Measurements from ENCODE around the gene SH2D4B.

The SH2D4B gene

DNA sequence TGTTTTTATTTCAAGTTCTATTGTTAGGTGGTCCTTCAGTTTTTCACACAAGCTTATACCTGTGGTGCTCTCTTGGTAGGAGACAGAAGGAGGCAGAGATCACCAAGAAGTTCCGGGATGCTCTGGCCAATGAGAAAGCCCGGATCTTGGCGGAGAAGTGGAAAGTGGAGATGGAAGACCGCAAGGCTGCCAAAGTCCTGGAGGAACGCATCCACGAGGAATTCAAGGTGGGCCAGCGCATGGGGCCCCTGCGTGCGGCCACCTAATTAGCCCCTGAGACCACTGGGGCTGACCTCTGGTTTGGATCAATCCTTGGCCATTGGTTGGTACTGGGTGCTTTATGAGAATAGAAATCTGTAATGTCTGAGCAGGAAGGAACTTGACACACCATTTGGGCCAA, 33.6 kb downstream of the SH2D4B start:
- no peak for DNase-seq (ENCODE audit: low read depth)
- TF ChIP-seq, protein P1, sequence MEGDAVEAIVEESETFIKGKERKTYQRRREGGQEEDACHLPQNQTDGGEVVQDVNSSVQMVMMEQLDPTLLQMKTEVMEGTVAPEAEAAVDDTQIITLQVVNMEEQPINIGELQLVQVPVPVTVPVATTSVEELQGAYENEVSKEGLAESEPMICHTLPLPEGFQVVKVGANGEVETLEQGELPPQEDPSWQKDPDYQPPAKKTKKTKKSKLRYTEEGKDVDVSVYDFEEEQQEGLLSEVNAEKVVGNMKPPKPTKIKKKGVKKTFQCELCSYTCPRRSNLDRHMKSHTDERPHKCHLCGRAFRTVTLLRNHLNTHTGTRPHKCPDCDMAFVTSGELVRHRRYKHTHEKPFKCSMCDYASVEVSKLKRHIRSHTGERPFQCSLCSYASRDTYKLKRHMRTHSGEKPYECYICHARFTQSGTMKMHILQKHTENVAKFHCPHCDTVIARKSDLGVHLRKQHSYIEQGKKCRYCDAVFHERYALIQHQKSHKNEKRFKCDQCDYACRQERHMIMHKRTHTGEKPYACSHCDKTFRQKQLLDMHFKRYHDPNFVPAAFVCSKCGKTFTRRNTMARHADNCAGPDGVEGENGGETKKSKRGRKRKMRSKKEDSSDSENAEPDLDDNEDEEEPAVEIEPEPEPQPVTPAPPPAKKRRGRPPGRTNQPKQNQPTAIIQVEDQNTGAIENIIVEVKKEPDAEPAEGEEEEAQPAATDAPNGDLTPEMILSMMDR (conservative IDR thresholded peaks at IDR 0.05; ENCODE audit: low read length): no peak
- H3K4me3 ChIP-seq (ENCODE audit: low read length): no peak overlapping the region

DNA sequence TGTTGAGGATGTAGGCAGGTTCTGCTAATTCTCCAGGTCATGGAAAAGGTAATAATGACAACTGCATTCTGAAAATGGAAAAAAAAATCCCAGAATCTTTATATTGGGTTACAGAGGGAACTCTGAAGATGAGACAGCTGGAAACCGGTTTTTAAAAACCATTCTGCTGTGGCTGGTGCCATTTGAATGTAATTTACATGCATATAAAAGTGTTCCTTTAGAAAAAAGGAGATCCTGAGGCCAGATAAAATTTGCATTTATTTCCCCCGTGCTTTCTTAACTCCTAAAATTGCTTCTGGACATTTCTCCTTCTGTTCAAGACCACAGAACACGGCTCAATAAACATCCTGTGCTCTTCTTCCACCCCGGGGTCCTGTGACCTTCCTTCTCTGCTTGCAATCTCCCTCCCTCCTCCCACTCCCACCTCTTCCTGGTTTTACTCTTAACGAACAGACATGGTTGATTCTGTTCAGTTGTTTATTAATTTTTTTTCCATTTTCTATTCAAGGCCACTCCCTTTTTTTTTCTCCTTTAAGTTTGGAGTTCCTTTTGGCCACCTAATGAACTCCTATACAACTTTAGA, 41.6 kb downstream of the SH2D4B start:
- TF ChIP-seq, protein P1 (conservative IDR thresholded peaks at IDR 0.05; ENCODE audit: low read length): no peak
- H3K4me3 ChIP-seq (ENCODE audit: low read length): no peak overlapping the region
- DNase-seq (ENCODE audit: low read depth): no peak

DNA sequence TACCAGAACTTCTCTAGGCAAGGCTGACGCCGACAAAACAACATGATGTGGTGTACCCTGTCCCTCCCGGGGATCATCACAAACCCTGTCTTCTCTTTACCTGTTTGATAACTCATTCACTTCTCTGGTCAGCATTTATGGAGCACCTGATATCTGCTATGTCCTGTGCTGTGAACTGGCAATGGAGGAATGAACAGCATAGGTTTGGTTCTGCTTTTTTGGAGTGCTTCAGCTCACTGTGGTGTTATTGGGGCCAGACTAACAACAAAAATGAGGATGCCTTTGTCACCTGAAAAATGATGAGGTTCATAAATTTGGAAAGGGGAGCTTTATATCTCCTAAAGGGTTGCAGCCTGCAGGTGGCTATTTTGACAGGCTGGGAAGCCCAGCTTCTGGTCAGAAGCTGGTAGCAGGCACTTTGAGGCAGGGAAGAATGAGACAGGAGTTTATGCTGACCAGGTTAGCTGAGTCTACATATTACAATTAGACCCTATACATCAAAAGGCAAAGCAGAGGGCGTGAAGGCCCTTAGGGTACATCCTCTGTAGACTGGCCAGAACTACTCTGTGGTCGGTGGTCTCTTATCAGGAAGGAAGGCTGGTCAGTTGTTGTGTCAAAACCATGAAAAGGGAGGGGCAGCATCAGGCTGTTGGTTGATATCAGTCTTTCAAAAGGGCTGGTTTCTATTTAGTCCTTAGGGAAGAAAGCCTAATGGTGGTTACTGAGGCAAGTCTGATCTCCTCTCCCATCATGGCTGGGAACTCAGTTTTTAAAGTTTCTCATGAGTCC, 42.3 kb downstream of the SH2D4B start:
- DNase-seq (ENCODE audit: low read depth): no peak
- TF ChIP-seq, protein P1 (conservative IDR thresholded peaks at IDR 0.05; ENCODE audit: low read length): no peak
- H3K4me3 ChIP-seq (ENCODE audit: low read length): no peak overlapping the region

DNA sequence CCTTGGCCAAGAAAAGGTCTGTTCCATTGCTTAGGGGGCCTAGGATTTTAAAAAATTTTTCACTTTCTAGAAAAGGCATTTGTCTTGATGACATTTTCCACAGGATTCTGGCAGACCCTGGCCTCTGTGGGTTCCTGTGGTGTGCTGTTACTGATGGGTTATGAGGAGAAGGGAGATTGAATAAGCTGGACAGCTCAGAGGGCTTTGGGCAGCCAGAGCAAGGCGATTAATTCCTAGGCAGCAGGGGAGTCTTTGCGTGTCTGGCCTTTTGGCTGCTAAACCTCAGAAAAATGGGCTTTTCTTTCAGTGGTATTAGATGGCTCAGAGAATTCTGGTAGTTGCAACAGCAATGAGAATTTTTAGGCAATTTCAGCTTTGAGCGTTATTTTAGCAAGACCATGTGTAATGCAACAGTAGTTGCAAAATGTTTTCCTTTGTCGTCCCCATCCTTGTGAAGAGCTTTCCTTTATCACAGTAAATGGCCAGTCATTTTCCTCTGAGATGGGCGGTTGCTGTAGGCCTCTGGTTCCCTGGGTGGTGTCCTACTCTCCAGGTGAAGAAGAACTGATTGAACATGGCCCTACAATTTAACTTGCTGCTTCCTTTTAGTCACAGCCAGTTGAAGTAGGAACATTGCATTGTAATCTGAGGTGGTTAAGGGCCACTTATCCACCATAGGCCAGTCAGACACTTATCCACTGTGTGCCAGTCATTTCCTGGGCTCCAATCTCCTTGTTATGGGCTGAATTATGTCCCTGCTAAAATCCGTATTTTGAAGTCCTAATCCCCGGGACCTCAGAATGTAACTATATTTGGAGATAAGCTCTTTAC, 43.2 kb downstream of the SH2D4B start:
- TF ChIP-seq, protein P1 (conservative IDR thresholded peaks at IDR 0.05; ENCODE audit: low read length): no peak
- no peak overlapping the region for H3K4me3 ChIP-seq (ENCODE audit: low read length)
- no peak for DNase-seq (ENCODE audit: low read depth)

DNA sequence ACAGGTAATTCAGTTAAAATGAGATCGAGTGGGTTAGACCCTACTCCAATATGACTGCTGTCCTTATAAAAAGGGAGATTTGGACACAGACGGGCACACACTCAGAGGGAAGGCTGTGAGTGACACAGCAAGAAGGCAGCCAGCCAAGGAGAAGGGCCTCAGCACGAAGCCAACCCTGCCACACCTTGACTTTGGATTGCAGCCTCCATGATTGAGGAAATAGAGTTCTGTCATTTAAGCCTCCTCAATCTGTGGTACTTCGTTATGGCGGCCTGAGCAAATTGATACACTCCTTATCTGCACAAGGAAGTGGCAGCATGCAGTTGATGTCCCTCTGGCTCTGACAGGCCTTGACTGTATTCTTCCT, 43.8 kb downstream of the SH2D4B start:
- H3K4me3 ChIP-seq (ENCODE audit: low read length): no peak overlapping the region
- TF ChIP-seq, protein P1 (conservative IDR thresholded peaks at IDR 0.05; ENCODE audit: low read length): no peak
- no peak for DNase-seq (ENCODE audit: low read depth)

DNA sequence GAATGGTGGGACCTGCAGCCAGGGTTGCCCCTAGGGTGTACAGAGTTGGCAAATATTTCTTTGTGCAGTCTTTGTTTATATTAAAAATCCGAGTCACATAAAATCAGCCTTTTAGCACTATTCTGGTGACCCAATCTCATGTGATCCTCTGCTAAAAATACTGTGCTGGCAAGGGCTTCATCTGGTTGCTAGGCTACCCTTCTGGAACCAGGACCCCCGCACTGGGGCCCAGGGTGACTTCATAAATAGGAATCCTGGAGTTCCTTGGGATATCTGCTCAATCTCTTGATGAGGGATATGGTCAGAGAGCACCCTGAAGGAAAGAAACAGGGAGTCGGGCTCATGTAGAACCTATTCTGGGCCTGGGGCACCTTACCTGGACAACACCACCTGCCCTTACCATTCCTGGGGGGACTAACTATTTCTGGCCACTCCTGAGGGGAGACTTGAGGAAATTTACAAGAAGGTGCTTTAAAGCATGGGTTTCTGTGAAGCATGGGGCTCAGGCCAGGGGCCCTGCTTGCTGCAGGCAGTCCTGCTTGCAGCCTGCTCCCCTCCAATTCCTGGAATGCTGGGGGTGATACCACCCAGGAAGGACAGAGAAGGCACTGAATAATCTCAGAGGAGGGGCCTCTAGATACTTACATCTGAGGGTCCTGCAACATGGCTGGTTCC, 44.7 kb downstream of the SH2D4B start:
- DNase-seq (ENCODE audit: low read depth): no peak
- no peak overlapping the region for H3K4me3 ChIP-seq (ENCODE audit: low read length)
- TF ChIP-seq, protein P1 (conservative IDR thresholded peaks at IDR 0.05; ENCODE audit: low read length): no peak

Measured in AG10803 (cell line).